ENCODE results near the gene HSPA1L. TPM values are rescaled to one million over a fixed set of nuclear protein-coding genes. Genes with fewer than 3 reads are reported as not detected.

Gene HSPA1L
- total and polyA plus RNA-seq, 10 of the 15 experiments (the other 5 are each of a cell fraction or from before 2014, with no cell fraction given) = 0.69 to 2.5 (median 1.5) TPM

DNA sequence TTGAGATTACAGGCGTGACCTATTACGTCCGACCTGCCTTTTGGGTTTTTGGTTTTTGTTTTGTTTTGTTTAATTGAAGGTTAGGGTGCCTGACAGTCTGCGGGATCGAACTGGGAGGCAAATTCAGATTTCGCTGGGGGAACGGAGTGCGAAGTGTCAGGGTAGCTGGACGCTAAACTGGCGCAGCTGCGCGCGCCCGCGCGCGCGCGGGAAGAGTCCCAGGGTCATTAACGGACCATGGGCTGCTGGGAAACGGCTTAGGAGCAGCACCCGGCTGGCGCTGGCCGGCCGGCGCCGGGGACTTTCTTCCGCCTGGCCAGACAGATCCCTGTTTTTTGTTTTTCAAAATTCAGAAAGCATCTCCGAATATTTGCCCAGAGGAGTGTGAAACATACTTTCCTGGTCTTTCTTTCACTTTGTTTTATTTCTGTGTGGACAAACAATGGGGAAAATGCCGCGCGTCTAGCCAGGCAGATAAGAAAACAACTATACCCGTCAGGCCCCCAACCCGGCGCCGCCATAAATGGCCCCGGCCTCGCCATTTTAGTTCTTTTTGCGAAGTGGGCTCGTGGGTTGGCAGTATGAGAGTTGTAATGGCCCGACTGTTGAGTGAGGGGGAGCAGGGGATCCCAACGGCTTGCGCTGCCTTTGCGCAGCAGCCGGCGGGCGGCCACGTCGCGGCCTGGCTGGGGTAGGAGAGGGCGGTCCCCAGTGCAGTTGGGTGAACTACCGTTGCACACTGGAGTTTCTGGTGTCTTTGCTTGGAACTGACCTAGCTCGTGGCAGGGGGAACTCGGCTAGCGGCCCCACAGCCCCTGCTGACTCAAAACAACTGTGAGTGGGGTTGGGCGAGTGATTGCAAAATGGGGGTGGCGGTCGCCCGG is 19.5 kb upstream of the HSPA1L start (continued):
- no peak for TF ChIP-seq RAD51 (IDR thresholded peaks at IDR 0.05)
- no peak; the same call in 1 of the 2 replicates for TF ChIP-seq FOXM1 (IDR thresholded peaks at IDR 0.05; ENCODE audit: low read depth, low read length)
- no peak; the same call in 1 of the 2 replicates for TF ChIP-seq MXI1 (IDR thresholded peaks at IDR 0.05; ENCODE audit: low read depth, low read length)
- TF ChIP-seq, protein P1, sequence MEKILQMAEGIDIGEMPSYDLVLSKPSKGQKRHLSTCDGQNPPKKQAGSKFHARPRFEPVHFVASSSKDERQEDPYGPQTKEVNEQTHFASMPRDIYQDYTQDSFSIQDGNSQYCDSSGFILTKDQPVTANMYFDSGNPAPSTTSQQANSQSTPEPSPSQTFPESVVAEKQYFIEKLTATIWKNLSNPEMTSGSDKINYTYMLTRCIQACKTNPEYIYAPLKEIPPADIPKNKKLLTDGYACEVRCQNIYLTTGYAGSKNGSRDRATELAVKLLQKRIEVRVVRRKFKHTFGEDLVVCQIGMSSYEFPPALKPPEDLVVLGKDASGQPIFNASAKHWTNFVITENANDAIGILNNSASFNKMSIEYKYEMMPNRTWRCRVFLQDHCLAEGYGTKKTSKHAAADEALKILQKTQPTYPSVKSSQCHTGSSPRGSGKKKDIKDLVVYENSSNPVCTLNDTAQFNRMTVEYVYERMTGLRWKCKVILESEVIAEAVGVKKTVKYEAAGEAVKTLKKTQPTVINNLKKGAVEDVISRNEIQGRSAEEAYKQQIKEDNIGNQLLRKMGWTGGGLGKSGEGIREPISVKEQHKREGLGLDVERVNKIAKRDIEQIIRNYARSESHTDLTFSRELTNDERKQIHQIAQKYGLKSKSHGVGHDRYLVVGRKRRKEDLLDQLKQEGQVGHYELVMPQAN (conservative IDR thresholded peaks at IDR 0.05) = peak; percentile 96
- no peak; the same call in none of the 2 replicates for TF ChIP-seq EED (IDR thresholded peaks at IDR 0.05; ENCODE audit: low read depth)
- TF ChIP-seq, protein P2, sequence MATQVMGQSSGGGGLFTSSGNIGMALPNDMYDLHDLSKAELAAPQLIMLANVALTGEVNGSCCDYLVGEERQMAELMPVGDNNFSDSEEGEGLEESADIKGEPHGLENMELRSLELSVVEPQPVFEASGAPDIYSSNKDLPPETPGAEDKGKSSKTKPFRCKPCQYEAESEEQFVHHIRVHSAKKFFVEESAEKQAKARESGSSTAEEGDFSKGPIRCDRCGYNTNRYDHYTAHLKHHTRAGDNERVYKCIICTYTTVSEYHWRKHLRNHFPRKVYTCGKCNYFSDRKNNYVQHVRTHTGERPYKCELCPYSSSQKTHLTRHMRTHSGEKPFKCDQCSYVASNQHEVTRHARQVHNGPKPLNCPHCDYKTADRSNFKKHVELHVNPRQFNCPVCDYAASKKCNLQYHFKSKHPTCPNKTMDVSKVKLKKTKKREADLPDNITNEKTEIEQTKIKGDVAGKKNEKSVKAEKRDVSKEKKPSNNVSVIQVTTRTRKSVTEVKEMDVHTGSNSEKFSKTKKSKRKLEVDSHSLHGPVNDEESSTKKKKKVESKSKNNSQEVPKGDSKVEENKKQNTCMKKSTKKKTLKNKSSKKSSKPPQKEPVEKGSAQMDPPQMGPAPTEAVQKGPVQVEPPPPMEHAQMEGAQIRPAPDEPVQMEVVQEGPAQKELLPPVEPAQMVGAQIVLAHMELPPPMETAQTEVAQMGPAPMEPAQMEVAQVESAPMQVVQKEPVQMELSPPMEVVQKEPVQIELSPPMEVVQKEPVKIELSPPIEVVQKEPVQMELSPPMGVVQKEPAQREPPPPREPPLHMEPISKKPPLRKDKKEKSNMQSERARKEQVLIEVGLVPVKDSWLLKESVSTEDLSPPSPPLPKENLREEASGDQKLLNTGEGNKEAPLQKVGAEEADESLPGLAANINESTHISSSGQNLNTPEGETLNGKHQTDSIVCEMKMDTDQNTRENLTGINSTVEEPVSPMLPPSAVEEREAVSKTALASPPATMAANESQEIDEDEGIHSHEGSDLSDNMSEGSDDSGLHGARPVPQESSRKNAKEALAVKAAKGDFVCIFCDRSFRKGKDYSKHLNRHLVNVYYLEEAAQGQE (IDR thresholded peaks at IDR 0.05; ENCODE audit: low read depth, low read length) = peak; percentile 50; the same call in 1 of the 2 replicates
- TF ChIP-seq EP300 (IDR thresholded peaks at IDR 0.05; ENCODE audit: borderline replicate concordance in 1 of 2, control insufficient read depth in 1 of 2, low read depth in 2 of 2, low read length in 2 of 2) = no peak; a peak in 2 of 4 replicates
- peak; percentile 11 for TF ChIP-seq SIX5 (IDR thresholded peaks at IDR 0.05; ENCODE audit: low read depth, low read length, severe bottlenecking)
- TF ChIP-seq NFYA (IDR thresholded peaks at IDR 0.05; ENCODE audit: borderline replicate concordance, low read depth, low read length) = no peak
- TF ChIP-seq, protein P3, sequence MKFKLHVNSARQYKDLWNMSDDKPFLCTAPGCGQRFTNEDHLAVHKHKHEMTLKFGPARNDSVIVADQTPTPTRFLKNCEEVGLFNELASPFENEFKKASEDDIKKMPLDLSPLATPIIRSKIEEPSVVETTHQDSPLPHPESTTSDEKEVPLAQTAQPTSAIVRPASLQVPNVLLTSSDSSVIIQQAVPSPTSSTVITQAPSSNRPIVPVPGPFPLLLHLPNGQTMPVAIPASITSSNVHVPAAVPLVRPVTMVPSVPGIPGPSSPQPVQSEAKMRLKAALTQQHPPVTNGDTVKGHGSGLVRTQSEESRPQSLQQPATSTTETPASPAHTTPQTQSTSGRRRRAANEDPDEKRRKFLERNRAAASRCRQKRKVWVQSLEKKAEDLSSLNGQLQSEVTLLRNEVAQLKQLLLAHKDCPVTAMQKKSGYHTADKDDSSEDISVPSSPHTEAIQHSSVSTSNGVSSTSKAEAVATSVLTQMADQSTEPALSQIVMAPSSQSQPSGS (IDR thresholded peaks at IDR 0.05; ENCODE audit: low read length) = peak; percentile 20; the same call in 1 of the 2 replicates
- TF ChIP-seq SUZ12 (IDR thresholded peaks at IDR 0.05; ENCODE audit: unreplicated experiment) = no peak
- peak; percentile 77 for TF ChIP-seq HDAC6 (IDR thresholded peaks at IDR 0.05; ENCODE audit: unreplicated experiment)
- no peak; the same call in 1 of the 2 replicates for TF ChIP-seq CHD1 (IDR thresholded peaks at IDR 0.05; ENCODE audit: low read depth, low read length)
- TF ChIP-seq, protein P4, sequence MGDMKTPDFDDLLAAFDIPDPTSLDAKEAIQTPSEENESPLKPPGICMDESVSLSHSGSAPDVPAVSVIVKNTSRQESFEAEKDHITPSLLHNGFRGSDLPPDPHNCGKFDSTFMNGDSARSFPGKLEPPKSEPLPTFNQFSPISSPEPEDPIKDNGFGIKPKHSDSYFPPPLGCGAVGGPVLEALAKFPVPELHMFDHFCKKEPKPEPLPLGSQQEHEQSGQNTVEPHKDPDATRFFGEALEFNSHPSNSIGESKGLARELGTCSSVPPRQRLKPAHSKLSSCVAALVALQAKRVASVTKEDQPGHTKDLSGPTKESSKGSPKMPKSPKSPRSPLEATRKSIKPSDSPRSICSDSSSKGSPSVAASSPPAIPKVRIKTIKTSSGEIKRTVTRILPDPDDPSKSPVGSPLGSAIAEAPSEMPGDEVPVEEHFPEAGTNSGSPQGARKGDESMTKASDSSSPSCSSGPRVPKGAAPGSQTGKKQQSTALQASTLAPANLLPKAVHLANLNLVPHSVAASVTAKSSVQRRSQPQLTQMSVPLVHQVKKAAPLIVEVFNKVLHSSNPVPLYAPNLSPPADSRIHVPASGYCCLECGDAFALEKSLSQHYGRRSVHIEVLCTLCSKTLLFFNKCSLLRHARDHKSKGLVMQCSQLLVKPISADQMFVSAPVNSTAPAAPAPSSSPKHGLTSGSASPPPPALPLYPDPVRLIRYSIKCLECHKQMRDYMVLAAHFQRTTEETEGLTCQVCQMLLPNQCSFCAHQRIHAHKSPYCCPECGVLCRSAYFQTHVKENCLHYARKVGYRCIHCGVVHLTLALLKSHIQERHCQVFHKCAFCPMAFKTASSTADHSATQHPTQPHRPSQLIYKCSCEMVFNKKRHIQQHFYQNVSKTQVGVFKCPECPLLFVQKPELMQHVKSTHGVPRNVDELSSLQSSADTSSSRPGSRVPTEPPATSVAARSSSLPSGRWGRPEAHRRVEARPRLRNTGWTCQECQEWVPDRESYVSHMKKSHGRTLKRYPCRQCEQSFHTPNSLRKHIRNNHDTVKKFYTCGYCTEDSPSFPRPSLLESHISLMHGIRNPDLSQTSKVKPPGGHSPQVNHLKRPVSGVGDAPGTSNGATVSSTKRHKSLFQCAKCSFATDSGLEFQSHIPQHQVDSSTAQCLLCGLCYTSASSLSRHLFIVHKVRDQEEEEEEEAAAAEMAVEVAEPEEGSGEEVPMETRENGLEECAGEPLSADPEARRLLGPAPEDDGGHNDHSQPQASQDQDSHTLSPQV (IDR thresholded peaks at IDR 0.05) = peak; percentile 87; the same call in 1 of the 2 replicates
- TF ChIP-seq SMARCA5 (IDR thresholded peaks at IDR 0.05) = no peak

Data from GM12878 (cell line).